ENCODE measurements around the gene STK24. TPM values are rescaled to one million over a fixed set of nuclear protein-coding genes. Genes with fewer than 3 reads are reported as not detected.
A peak's percentile ranks its signal among the peaks of the same experiment; 100 is the strongest.

STK24 gene
- total and polyA plus RNA-seq, 2 of the 4 experiments (the other 2 are of a cell fraction): 29.2 to 43.4 TPM

DNA sequence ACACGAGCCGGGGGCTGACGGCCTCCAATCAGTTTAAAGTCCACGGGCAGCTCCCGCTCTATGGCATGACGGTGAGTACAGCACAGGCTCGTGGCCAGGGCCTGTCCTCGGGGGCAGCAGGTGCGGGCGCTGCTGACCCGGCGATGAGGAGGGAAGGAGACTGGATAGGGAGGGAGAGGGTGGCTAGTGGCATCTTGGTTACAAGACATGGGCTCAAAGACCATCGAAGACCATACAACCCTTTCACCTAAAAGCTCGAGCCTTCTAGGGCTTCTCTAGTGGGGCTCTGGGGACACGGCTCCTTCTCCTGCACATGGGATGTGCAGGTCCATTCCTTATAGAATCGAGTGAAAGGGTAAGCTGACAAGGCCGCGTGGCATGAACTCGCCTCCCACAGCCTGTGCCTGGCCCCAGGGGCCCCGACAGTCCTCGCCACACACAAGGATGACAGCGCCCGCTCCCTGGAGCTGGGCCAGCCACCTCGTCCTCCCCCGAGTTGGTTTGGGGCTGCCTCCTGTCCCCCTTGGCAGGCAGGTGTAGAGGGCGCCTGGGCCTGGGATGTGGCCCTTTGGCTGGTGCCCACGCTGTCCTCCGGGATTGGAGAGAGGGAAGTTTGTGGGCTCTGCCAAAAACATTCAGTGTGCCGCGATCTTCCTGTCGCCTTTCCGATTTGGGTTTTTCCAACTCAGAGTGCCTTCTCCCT is 137.6 kb downstream of the STK24 start:
- Histone ChIP-seq H3K9me1 (ENCODE audit: insufficient read depth, low read length) (peaks cover 11% of the 10 kb centered on the region), H2AK9ac (replicated peaks; ENCODE audit: low read depth, low read length, poor library complexity) (peak overlapping the region; percentile 25), H3K4me2 (ENCODE audit: low read depth, low read length) (no peak overlapping the region), H3K79me1 (ENCODE audit: low read depth in 1 of 2, low read length in 2 of 2) (peaks cover 0 to 22% of the 10 kb centered on the region in 2 experiments; a peak in 2 of 4 replicates), H2BK15ac (ENCODE audit: low read depth, low read length) (no peak overlapping the region), H3K27ac (ENCODE audit: insufficient read depth, low read length) (no peak overlapping the region), H2AFZ (replicated peaks; ENCODE audit: low read length, poor library complexity) (no peak overlapping the region), H4K8ac (ENCODE audit: low read depth in 2 of 2, low read length in 2 of 2) (no peak overlapping the region), H3K4ac (ENCODE audit: low read depth, low read length) (no peak overlapping the region), H3K18ac (ENCODE audit: low read depth, low read length) (no peak overlapping the region), H3K27me3 (ENCODE audit: control insufficient read depth, insufficient read depth, low read length) (no peaks in the 10 kb centered on the region), H2BK5ac (ENCODE audit: low read depth, low read length, poor library complexity, severe bottlenecking) (no peak overlapping the region), H4K5ac (ENCODE audit: low read depth, low read length) (no peak overlapping the region), H3K56ac (ENCODE audit: extremely low read depth, insufficient read depth, low read length) (no peak overlapping the region), H4K91ac (ENCODE audit: insufficient read depth, low read depth, low read length) (no peak overlapping the region), H3K4me1 (ENCODE audit: control insufficient read depth, insufficient read depth, low read length) (peaks cover 6% of the 10 kb centered on the region), H3K9ac (ENCODE audit: low read depth, low read length) (no peak overlapping the region), H2BK120ac (ENCODE audit: low read depth, low read length) (no peak overlapping the region), H3K23ac (ENCODE audit: low read depth, low read length) (no peak overlapping the region), H2AK5ac (ENCODE audit: low read depth, low read length) (no peak overlapping the region), H4K20me1 (ENCODE audit: insufficient read depth, low read length) (peaks cover 13% of the 10 kb centered on the region), H3K36me3 (ENCODE audit: control insufficient read depth, insufficient read depth, low read length) (peaks cover 79% of the 10 kb centered on the region), H3K9me3 (ENCODE audit: control insufficient read depth, insufficient read depth, low read length) (no peaks in the 10 kb centered on the region), H3K14ac (replicated peaks; ENCODE audit: low read depth, low read length) (no peak overlapping the region), H2BK20ac (ENCODE audit: low read depth, low read length) (no peak overlapping the region), H3K4me3 (ENCODE audit: insufficient read depth, low read depth, low read length) (no peak overlapping the region)
- ATAC-seq (ENCODE audit: low read depth): no peak
- dilution Hi-C loops (cut with HindIII; ENCODE audit: low sequenced_read_pairs, unreplicated experiment) (no loop called here), intact Hi-C loops (cut with micrococcal nuclease) (no loop called here), in situ Hi-C loops (cut with MboI; ENCODE audit: low sequenced_read_pairs) (loop anchor here (25.0 kb wide), 1 partner anchor 598 kb away; no protein-coding TSS in a partner anchor)
- ChIA-PET POLR2A (ENCODE audit: unreplicated experiment) (no interaction called here), CTCF (no interaction called here)
- no peak for TF ChIP-seq RCOR1 (IDR thresholded peaks at IDR 0.05; ENCODE audit: insufficient replicate concordance, low read length)
- no peak for TF ChIP-seq NFE2L2 (IDR thresholded peaks at IDR 0.05; ENCODE audit: low read depth, low read length)
- TF ChIP-seq MAZ (IDR thresholded peaks at IDR 0.05; ENCODE audit: borderline replicate concordance, low read depth, low read length): no peak
- no peak for TF ChIP-seq CHD1 (IDR thresholded peaks at IDR 0.05; ENCODE audit: low read depth, low read length)
- TF ChIP-seq SMC3 (IDR thresholded peaks at IDR 0.05; ENCODE audit: low read depth, low read length): no peak
- TF ChIP-seq, protein P1, sequence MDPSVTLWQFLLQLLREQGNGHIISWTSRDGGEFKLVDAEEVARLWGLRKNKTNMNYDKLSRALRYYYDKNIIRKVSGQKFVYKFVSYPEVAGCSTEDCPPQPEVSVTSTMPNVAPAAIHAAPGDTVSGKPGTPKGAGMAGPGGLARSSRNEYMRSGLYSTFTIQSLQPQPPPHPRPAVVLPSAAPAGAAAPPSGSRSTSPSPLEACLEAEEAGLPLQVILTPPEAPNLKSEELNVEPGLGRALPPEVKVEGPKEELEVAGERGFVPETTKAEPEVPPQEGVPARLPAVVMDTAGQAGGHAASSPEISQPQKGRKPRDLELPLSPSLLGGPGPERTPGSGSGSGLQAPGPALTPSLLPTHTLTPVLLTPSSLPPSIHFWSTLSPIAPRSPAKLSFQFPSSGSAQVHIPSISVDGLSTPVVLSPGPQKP (IDR thresholded peaks at IDR 0.05; ENCODE audit: borderline replicate concordance, low read depth, low read length): no peak
- TF ChIP-seq, protein P2, sequence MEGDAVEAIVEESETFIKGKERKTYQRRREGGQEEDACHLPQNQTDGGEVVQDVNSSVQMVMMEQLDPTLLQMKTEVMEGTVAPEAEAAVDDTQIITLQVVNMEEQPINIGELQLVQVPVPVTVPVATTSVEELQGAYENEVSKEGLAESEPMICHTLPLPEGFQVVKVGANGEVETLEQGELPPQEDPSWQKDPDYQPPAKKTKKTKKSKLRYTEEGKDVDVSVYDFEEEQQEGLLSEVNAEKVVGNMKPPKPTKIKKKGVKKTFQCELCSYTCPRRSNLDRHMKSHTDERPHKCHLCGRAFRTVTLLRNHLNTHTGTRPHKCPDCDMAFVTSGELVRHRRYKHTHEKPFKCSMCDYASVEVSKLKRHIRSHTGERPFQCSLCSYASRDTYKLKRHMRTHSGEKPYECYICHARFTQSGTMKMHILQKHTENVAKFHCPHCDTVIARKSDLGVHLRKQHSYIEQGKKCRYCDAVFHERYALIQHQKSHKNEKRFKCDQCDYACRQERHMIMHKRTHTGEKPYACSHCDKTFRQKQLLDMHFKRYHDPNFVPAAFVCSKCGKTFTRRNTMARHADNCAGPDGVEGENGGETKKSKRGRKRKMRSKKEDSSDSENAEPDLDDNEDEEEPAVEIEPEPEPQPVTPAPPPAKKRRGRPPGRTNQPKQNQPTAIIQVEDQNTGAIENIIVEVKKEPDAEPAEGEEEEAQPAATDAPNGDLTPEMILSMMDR (conservative IDR thresholded peaks at IDR 0.05; ENCODE audit: low read depth, low read length): no peak
- TF ChIP-seq FOS (IDR thresholded peaks at IDR 0.05; ENCODE audit: low read depth, low read length): no peak
- no peak for TF ChIP-seq BHLHE40 (IDR thresholded peaks at IDR 0.05; ENCODE audit: low read depth, low read length)
- no peak for TF ChIP-seq RAD21 (IDR thresholded peaks at IDR 0.05; ENCODE audit: low read length)
- 97% methylated on average over 7 of the region's 32 CpGs; no CpG with 5 or more reads in 1 of the 2 experiments for WGBS, 2 experiments (ENCODE audit: extremely low coverage in 2 of 2, insufficient read length in 1 of 2)
- BruUV-seq (replicated peaks): no TSS peak
- DNase-seq: no peak
